ENCODE data around the gene MUC22. TPM values are rescaled to one million over a fixed set of nuclear protein-coding genes. Genes with fewer than 3 reads are reported as not detected.

Gene MUC22
- polyA plus RNA-seq, 2 of the 4 experiments (the other 2 are of a cell fraction): not detected

GRCh38 chr6:30988209-30988825, 22.0 kb upstream of the MUC22 start:
- WGBS (ENCODE audit: missing lambda C conversion rate): 81% methylated on average over 8 of the region's 9 CpGs
- no peak for TF ChIP-seq FOSB (CRISPR knock-in tag; IDR thresholded peaks at IDR 0.05)
- TF ChIP-seq SREBF2 (IDR thresholded peaks at IDR 0.05): no peak
- TF ChIP-seq, protein P1, sequence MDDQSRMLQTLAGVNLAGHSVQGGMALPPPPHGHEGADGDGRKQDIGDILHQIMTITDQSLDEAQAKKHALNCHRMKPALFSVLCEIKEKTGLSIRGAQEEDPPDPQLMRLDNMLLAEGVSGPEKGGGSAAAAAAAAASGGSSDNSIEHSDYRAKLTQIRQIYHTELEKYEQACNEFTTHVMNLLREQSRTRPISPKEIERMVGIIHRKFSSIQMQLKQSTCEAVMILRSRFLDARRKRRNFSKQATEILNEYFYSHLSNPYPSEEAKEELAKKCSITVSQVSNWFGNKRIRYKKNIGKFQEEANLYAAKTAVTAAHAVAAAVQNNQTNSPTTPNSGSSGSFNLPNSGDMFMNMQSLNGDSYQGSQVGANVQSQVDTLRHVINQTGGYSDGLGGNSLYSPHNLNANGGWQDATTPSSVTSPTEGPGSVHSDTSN (IDR thresholded peaks at IDR 0.05): no peak
- no peaks in the 10 kb centered on the region for H3K9me3 ChIP-seq
- H3K4me2 ChIP-seq: no peak overlapping the region
- H3K27ac ChIP-seq: no peak overlapping the region
- FAIRE-seq (no peak), ATAC-seq (no peak), DNase-seq (ENCODE audit: low read depth in 1 of 2, low spot score in 1 of 2) (no peak)
- no peaks in the 10 kb centered on the region for H3K4me1 ChIP-seq
- H3K4me3 ChIP-seq: no peak overlapping the region
- ChIA-PET CTCF (interaction anchor here (1.0 to 2.1 kb wide), 3 partner anchors 46 to 82 kb away, joined by 3 to 6 read pairs (median 5); no protein-coding TSS in a partner anchor), POLR2A (no interaction called here)

- FAIRE-seq: no peak
- H3K27ac ChIP-seq: no peak overlapping the region
- ATAC-seq: no peak
- ChIA-PET CTCF (interaction anchor here (2.1 kb wide), 1 partner anchor 48 kb away, joined by 6 read pairs; no protein-coding TSS in a partner anchor), POLR2A (no interaction called here)
- no peak overlapping the region for H3K4me2 ChIP-seq
- no peak overlapping the region for H3K4me3 ChIP-seq
- DNase-seq (ENCODE audit: low read depth in 1 of 2, low spot score in 1 of 2): no peak
- no peaks in the 10 kb centered on the region for H3K9me3 ChIP-seq
- TF ChIP-seq, protein P2, sequence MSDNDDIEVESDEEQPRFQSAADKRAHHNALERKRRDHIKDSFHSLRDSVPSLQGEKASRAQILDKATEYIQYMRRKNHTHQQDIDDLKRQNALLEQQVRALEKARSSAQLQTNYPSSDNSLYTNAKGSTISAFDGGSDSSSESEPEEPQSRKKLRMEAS (IDR thresholded peaks at IDR 0.05): no peak
- TF ChIP-seq MAZ (IDR thresholded peaks at IDR 0.05; ENCODE audit: borderline replicate concordance, low read depth, low read length) (no peak), HMGXB4 (CRISPR knock-in tag; IDR thresholded peaks at IDR 0.05; ENCODE audit: borderline replicate concordance) (no peak), EP300 (IDR thresholded peaks at IDR 0.05) (no peak), NPAS2 (CRISPR knock-in tag; IDR thresholded peaks at IDR 0.05; ENCODE audit: borderline replicate concordance) (no peak), HOXB5 (CRISPR knock-in tag; IDR thresholded peaks at IDR 0.05) (no peak), SMC3 (IDR thresholded peaks at IDR 0.05) (no peak), PHF8 (IDR thresholded peaks at IDR 0.05; ENCODE audit: borderline replicate concordance, low read depth) (no peak), ELK1 (IDR thresholded peaks at IDR 0.05; ENCODE audit: low read depth, low read length) (no peak), HEYL (CRISPR knock-in tag; IDR thresholded peaks at IDR 0.05) (no peak), FOSB (CRISPR knock-in tag; IDR thresholded peaks at IDR 0.05) (no peak), CHD2 (IDR thresholded peaks at IDR 0.05; ENCODE audit: low read length, partially characterized antibody) (no peak), MYC (IDR thresholded peaks at IDR 0.05; ENCODE audit: borderline replicate concordance, low read length) (no peak), CEBPB (IDR thresholded peaks at IDR 0.05) (no peak), RARB (CRISPR knock-in tag; IDR thresholded peaks at IDR 0.05) (no peak)
- TF ChIP-seq, protein P3, sequence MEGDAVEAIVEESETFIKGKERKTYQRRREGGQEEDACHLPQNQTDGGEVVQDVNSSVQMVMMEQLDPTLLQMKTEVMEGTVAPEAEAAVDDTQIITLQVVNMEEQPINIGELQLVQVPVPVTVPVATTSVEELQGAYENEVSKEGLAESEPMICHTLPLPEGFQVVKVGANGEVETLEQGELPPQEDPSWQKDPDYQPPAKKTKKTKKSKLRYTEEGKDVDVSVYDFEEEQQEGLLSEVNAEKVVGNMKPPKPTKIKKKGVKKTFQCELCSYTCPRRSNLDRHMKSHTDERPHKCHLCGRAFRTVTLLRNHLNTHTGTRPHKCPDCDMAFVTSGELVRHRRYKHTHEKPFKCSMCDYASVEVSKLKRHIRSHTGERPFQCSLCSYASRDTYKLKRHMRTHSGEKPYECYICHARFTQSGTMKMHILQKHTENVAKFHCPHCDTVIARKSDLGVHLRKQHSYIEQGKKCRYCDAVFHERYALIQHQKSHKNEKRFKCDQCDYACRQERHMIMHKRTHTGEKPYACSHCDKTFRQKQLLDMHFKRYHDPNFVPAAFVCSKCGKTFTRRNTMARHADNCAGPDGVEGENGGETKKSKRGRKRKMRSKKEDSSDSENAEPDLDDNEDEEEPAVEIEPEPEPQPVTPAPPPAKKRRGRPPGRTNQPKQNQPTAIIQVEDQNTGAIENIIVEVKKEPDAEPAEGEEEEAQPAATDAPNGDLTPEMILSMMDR (IDR thresholded peaks at IDR 0.05): no peak
- TF ChIP-seq, protein P1 (IDR thresholded peaks at IDR 0.05): no peak
- no peaks in the 10 kb centered on the region for H3K4me1 ChIP-seq
- 70% methylated on average over 8 of the region's 8 CpGs for WGBS (ENCODE audit: missing lambda C conversion rate)
Observed at GRCh38 chr6:30990422-30991086, 19.7 kb upstream of the MUC22 start.

Measured in A549 (cell line).